SW480 (cell line): ENCODE results near the gene NRXN3.

Experiments
- DNase-seq: peaks from one replicate; pipeline ENCODE4 v3.0.0-alpha.2; 2016; ENCODE audit warnings: low spot score

NRXN3 gene

GRCh38 chr14:79356040-79356439, 1185.9 kb downstream of the NRXN3 start:
- DNase-seq: no peak

GRCh38 chr14:79357307-79357706, 1187.1 kb downstream of the NRXN3 start:
- DNase-seq: no peak

GRCh38 chr14:79363291-79363690, 1193.1 kb downstream of the NRXN3 start:
- no peak for DNase-seq

GRCh38 chr14:79369359-79370332, 1199.5 kb downstream of the NRXN3 start:
- DNase-seq: no peak

GRCh38 chr14:79370969-79371368, 1200.8 kb downstream of the NRXN3 start:
- DNase-seq: no peak

GRCh38 chr14:79373451-79373850, 1203.3 kb downstream of the NRXN3 start:
- DNase-seq: no peak

GRCh38 chr14:79375356-79375755, 1205.2 kb downstream of the NRXN3 start:
- DNase-seq: no peak

GRCh38 chr14:79376557-79376956, 1206.4 kb downstream of the NRXN3 start:
- no peak for DNase-seq

- DNase-seq: no peak
Observed at GRCh38 chr14:79378020-79378419, 1207.8 kb downstream of the NRXN3 start.

GRCh38 chr14:79379266-79379665, 1209.1 kb downstream of the NRXN3 start:
- no peak for DNase-seq

- DNase-seq: no peak
Observed at GRCh38 chr14:79383031-79383430, 1212.9 kb downstream of the NRXN3 start.

GRCh38 chr14:79383475-79383874, 1213.3 kb downstream of the NRXN3 start:
- DNase-seq: no peak

- no peak for DNase-seq
Observed at GRCh38 chr14:79395061-79395460, 1224.9 kb downstream of the NRXN3 start.

- no peak for DNase-seq
Observed at GRCh38 chr14:79404874-79405511, 1234.8 kb downstream of the NRXN3 start.

- no peak for DNase-seq
Observed at GRCh38 chr14:79405512-79405910, 1235.3 kb downstream of the NRXN3 start.

GRCh38 chr14:79407572-79407971, 1237.4 kb downstream of the NRXN3 start:
- DNase-seq: no peak

- DNase-seq: no peak
Observed at GRCh38 chr14:79408696-79409095, 1238.5 kb downstream of the NRXN3 start.

- DNase-seq: no peak
Observed at GRCh38 chr14:79411403-79412174, 1241.4 kb downstream of the NRXN3 start.

- DNase-seq: no peak
Observed at GRCh38 chr14:79412822-79413221, 1242.6 kb downstream of the NRXN3 start.

GRCh38 chr14:79413734-79414428, 1243.7 kb downstream of the NRXN3 start:
- no peak for DNase-seq

- no peak for DNase-seq
Observed at GRCh38 chr14:79415726-79416125, 1245.6 kb downstream of the NRXN3 start.

- DNase-seq: no peak
Observed at GRCh38 chr14:79417961-79418360, 1247.8 kb downstream of the NRXN3 start.
